DMS 273 (cell line): ENCODE results near the gene MKKS.
"Not testable (repeated sequence)": the region's sequence is repeated elsewhere in the genome, so short reads cannot be mapped to it uniquely, and the experiment has no call there.

Source experiments
- DNase-seq: peaks from one replicate; lab custom pipeline; 2025; ENCODE audit not compliant: unreplicated experiment; lab: John Stamatoyannopoulos, UW

MKKS gene

DNA sequence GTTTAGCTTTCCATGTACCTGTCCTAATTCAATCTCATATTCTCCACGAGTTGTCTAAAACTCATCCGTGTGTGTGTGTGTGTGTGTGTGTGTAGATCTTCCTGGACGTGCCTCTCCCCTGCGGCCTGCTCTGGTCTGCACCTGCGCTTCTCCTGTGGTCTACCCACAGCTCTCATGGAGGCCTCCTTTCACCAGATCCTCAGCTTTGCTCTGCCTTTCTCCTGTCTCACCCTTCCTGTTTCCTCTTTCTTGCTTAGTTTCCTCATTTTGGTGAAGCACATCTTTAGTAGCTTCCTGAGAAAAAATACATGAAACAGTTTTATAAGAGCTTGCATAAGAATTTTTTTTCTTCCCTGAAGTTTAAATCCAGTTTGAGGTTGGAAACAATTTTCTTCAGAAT, 19.2 kb upstream of the MKKS start:
- DNase-seq, result no peak

DNA sequence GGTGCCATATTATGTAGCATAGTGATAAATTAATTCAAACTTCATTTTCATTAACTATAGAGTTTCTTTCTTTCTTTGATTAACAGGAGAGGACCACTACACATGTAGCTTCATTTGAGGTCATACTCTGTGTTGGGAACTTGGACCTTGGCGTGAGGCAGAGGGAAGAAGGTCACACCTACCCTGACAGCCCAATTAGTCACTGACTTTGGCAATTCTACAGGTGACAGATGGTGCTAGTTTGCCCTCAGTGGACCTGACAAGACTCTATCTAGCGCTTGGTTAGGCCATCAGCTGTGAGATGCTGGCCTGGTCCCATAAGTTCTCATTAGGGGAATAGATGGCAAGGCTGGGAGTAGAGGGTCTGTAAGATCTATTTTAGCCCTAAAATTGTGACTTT, 15.2 kb upstream of the MKKS start:
- peak; percentile 85 for DNase-seq

DNA sequence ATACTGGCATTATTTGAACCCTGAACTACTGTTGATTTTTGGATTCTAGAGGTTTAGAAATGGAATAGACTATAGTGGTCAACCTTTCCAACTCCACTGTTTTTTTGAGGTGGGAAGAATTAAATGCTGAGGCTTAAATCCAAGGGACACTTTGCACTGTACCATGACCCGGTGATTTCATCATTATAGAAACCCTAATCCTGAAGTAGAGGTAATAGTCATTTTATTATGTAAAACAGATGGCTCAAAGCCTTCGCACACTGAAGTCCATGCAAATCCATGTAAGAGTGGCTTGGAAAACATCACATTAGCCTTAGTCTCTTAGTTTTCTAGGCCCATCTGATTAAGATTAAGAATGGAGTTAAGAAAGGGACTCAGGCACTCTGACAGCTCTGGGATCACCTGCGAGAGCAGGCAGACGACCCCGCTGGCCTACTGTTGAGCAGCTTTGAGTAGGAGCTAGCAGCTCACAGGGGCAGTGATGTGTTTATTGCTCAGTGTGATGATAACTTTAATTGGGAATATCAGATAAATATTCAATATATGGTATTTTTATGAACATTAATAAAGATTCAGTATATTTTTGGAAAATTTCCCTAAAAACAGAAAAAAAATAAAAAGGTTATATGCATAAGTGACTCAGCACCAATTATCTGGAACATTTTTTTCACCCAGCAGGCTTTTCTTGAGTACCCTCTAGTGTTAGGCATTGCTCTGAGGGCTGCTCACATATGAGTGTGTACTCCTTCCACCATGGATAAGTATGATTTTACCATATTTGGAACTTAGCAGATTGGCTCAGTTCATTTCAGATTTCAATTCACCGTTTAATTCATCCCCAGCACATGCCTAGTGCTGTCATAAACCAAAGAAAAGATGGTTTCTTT, 14.5 kb upstream of the MKKS start:
- peak; percentile 56 for DNase-seq

DNA sequence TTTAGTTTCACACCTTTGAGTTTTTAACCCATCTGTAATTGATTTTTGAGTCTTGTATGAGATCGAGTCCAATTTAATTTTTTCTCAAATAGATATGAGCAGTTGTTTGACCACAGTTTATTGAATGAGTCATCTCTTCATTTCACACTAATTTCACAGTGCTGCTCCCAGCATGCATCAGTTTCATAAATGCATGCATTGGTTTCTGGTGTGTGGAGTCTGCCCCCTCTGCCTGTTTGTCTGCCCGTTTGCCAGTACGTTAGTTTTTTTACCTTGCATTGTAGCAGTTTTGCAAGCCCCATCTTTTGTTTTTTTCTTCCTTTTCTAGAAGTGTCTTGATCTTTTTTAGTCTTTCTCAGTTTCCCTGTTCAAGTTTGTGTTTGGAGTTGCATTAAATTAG, 13.0 kb upstream of the MKKS start:
- peak; percentile 66 for DNase-seq

DNA sequence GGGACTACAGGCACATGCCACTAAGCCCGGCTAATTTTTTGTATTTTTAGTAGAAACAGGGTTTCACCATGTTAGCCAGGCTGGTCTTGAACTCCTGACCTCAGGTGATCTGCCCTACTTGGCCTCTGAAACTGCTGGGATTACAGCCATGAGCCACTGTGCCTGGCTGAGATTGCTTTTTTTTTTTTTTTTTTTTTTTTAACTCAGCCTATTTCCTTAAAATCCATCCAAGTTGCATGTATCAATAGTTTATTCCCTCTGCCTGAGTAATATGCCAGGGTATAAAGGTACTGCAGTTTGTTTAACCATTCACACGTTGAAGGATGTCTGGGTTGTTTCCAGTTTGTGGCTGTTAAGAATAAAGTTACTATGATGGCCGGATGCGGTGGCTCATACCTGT, 11.7 kb upstream of the MKKS start:
- DNase-seq, result no peak

DNA sequence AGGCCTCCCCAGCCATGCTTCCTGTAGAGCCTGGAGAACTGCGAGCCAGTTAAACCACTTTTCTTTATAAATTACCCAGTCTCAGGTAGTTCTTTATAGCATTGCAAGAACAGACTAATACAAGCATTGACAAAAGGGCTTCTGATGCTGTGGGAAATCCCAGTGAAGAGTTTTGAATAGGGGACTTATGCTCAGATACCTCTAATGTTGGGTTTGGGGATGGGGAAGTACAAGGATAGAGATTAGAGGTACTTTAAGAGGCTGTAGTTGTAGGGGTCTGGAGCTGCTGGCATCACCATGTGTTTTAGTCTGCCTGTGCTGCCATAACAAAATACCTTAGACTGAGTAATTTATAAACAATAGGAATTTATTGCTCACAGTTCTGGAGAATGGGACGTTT, 9.9 kb upstream of the MKKS start:
- no peak for DNase-seq

DNA sequence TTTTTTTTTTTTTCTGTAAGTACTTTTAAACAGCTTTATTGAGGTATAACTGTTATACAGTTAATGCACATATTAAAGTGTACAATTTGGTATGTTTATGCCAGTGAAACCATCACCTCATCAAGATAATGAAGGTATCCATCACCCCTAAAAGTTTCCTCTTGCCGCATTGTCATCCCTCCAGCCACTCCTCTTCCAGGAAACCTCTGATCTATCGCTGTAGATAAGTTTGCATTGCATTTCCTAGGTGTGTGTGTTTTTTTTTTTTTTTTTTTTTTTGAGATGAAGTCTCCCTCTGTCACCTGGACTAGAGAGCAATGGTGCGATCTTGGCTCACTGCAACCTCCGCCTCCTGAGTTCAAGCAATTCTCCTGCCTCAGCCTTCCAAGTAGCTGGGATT, 4.2 kb upstream of the MKKS start:
- no peak for DNase-seq

DNA sequence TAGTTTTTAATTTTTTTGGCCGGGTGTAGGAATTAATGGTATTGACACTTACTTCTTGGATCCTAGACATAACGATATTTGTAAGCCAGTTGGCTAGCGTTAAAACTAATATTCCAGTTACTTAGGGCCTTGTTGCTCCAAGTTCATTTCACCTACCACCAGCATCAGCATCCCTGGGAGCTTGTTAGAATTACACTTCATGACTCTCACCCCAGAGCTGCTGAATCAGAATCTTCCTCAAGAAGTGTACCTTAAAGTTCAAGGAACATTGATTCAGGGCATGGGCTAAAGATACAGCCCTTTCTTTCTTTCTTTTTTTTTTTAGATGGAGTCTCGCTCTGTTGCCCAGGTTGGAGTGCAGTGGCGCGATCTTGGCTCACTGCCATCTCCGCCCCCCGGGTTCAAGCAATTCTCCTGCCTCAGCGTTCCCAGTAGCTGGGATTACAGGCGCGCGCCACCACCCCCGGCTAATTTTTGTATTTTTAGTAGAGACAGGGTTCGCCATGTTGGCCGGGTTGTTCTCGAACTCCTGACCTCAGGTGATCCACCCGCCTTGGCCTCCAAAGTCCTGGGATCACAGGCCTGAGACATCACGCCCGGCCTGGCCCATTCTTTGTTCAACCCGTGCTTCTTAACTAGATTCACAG, 2.2 kb upstream of the MKKS start:
- no peak for DNase-seq

DNA sequence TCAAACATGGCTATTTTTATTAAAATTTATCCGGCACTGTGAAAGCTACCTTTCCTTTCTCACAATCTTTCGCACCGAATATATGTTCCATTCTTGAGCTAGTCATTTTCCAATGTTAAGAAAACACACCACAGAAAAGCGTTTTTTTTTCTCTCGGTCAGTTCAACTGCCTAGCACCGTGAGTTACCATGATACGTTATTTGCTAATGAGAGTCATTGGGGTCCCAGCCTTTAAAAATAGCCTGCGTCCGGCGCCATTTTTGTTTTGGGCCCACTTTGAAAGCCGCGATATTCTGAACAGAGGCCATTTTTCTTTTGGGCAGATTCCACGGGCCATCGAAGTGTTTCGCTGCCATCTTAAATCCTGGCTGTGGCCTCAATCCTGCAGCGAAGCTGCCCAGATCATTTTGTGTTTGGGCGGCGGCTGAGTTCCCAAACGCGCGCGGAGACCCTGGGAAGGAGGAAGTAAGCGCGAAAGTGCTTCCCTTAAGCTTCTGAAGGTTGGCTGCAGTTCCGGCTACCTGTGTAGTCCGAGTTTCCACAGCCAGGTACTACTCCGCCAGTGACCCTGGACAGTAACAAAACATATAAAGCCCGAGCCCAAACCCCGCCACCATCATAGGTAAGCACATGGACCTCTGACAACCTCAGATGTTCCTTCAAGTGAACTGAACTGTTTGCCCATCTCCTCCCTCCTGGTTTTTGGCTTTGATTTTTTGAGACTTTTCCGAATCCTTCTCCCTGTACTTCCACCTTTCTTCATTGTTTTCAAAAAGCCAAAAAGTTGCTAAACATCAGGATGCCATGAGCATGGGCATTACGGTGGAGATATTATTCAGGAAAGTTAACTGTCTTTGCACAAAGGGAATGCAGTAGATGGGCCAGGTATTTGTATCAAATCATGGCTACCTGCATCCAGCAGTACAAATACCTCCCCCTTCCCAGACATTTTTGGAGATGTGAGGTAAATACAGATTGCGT, 1.1 kb upstream of the MKKS start, which contains the start of gene SLX4IP:
SLX4IP (plus strand) TSS at position 474 of the 981 bp plus-strand sequence. CDS start 22,900 bp downstream, outside the sequence.
- DNase-seq, result peak; percentile 98

DNA sequence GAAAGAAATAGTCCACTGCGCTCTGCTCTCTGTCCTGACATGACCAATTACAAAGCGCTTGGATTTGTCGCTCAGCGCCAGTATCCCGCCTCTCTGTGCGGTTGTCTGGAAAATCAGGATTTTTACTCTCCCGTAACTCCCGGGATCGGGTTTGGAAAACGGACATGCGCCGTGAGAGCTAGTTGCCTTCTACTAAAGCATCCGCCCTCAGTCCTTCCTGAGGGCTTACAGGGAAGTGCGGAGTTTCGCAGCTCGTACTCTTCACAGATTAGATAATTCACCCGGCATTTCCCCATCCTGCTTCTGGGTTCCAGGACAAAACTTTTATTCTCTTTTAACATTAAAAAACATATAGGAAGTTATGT, 427 bp upstream of the MKKS start:
- peak; percentile 99 for DNase-seq

DNA sequence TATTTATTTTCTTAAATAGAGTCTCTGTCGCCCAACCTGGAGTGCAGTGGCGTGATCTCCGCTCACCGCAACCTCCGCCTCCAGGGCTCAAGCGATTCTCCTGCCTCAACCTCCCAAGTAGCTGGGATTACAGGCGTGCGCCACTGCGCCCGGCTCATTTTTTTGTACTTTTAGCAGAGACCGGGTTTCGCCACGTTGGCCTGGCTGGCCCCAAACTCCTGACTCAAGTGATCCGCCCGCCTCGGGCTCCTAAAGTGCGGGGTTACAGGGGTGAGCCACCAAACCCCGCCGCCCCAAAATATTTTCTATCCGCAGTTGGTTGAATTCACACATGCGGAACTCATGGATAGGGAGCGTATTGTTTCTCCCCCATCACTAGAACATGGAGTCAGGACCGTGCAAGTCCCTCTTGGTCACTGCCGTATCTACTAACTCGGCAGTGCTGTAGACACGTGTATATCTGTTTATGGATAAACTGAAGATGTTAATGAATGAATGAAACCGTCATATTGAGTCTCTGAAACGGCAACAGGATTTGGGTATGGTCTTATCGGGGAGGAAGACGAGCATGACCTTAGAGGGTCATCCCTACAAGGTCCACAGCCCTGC, 904 bp downstream of the MKKS start:
- peak; percentile 58 for DNase-seq

DNA sequence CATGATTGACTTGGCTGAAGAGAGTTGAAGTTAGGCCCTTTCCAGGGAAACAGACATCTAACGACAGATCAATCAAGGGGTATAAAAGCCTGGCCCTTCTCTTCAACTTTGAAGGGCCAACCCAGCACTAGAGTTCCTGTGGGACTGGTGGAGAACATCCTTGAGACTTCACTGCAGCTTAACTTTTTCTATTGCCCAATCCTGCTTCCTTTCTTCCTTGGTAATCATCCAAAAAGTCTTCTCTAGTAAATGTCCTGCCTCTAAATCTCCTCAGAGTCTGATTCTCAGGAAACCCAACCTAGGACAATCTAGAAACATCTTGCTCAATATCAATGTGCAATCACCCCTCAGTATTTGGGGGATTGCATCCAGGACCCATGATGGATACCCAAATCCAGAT, 1.9 kb downstream of the MKKS start:
- no peak for DNase-seq

DNA sequence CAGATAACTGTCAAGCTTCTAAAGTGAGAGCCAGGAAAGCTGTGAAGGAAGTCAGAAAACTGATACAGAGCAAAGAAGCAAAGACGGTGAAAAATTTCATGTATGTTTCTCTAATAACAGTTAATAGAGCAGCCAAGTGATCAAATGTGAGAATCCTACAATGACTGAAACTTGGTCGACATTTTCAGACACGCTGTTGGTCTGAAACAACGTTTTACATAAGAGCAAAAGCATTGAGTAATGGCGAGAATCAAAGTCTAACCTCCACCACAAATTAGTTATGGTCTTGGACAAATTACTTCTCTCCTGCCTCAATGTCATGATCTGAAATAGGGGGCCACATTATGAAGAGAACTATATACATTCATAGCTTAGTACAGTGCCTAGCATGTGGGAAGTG, 3.3 kb downstream of the MKKS start:
- DNase-seq, result no peak

DNA sequence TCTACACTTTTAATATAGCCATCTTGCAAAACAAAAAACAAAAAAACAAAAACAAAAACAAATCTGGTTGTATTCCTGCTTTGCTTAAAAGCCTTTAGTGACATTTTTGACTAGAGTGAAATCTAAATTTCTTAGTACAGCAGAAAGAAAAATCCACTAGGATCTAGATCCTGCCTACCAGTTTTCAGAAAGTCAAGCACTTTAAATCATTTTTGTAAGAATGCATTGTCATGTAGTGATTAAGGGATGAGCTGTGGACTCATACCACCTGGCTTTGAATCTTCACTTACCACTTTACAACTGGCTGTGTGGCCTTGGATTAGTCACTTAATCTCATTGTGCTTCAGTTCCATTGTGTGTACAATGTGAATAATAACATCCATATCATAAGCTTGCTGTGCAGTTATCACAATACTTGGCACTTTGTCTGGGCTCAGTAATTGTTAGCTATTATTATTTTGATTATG, 4.0 kb downstream of the MKKS start:
- no peak for DNase-seq

DNA sequence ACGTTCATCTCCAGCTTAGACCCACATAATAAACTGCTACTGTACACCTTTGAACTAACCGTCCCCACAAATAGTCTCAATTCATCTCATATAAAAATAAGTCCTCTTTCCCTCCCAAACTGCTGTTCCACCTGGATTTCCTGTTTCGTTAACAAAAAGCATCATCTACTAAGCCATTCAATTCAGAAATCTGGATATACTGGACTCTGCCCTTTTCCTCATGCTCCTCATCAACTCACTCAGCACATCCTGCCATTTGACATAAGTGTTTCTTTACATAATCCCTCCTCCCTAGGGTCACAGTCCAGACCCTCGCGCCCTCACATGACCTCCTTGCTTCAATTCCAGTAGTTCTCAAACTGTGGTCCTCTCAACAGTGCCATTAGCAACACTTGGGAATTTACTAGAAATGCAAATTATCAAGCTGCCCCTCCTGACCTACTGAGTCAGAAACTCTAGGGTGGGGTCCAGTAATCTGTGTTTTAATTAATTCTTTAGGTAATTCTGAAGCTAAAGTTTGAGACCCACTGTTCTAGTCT, 4.5 kb downstream of the MKKS start:
- DNase-seq, result no peak

DNA sequence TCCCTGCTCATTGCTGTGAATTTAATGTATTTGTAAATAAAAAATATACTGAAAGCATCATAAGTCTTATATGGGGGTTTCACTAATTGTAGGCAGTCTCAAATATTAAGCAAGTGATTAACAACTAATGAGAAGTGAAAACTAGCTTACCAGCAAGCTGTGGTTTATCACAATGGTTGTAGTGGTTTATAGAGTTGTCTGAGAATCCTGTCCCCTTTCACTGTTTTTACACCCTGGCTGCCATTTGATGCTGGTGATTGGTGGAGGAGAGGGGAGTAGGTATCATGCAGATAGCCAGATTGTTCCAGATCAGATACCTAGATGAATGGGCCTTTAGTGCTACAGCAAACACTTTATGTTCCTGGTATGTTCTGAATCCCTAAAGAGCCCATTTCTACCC, 6.0 kb downstream of the MKKS start:
- no peak for DNase-seq

DNA sequence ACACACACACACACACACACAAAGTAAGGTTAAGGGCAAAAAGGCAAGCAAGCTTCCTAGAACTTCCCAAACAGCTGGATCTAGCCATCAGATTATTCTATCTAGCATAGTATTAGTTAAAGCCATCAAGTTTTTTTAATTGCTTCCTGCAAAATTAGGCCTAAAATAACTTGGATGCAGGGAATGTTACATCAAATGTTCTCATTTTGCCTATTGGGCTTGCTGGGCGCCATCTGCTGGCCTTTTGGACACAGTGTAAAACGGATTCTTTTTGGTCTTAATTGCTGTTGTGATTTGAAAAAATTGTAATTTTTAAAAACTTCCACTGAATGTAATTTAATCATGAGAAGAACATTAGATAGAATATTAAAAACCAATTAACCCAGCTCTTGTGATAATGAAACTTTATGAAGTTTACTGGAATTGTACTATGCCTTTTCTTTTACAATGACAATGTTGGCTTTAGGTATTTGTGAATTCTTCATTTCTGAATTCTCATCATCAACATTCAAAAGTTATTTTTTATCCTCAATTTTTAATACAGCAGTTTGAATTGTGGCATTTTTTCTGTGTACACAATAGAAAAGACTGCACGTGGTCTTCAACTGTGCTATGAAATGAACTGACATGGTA, 6.8 kb downstream of the MKKS start:
- DNase-seq, result peak; percentile 75

DNA sequence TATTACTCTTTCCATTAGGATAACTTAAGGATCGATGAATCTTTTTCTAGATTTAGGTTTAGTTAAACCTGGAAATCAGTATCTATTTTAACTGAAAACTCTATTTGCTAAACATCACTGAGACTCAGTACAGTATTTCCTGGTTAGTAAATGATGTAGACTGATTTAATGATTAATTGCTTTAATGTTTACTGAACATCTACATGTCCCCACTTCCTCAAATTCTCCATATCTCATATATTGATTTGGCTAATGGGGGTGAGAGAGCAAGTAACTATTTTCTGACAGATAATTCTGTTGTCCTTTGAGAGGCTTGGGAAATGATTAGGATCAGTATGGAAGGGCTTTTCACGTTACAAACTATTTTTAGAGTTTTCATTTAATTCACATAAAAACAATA, 10.3 kb downstream of the MKKS start:
- no peak for DNase-seq

DNA sequence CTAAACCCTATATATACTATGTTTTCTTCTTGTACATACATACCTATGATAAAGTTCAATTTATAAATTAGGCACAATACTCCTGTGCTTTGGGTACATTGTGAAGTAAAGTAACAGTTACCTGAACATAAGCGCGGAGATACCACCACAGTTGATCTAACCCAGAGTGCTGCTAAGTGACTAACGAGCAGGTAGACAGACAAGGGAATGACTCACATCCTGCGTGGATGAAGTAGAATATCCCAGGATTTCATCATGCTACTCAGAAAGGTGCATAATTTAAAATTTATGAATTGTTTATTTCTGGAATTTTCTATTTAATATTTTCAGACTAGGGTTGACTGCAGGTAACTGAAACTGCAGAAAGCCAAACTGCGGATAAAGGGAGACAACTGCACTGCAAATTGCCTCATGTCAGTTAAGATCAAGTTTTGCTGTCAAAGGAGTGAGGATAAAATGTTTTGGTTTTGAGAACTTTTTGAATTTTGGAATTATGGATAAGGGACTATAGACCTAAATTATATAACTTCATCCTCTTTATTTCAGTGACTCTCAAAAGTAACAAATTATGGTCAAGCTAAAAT, 14.4 kb downstream of the MKKS start:
- DNase-seq, result no peak

DNA sequence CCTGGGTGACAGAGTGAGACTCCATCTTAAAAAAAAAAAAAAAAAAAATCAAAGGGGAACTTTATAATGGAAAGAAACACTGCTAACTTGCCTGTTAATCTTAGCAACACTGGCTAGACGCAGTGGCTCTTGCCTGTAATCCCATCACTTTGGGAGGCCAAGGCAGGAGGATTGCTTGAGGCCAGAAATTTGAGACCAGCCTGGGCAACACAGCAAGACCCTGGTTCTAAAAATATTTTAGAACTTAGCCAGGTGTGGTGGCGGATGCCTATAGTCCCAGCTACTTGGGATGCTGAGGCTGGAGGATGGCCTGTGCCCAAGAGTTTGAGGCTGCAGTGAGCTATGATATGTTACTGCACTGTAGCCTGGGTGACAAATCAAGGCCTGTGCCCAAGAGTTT, 16.8 kb downstream of the MKKS start:
- not testable (repeated sequence) for DNase-seq
